Gastroesophageal sphincter (tissue), 4 donors: ENCODE measurements around the gene MYOT. TPM values are rescaled to one million over a fixed set of nuclear protein-coding genes. Genes with fewer than 3 reads are reported as not detected.

Source experiments
- ATAC-seq: fragments of 150-250 bp; one replicate; pipeline ENCODE4 v1.9.1; 2016; ENCODE audit warnings: mild to moderate bottlenecking, moderate library complexity
- H3K27ac ChIP-seq, 4 donors: fragments of 200-600 bp; sonication (generic) in 3 of 4; 1 replicate in 3 of 4; 2 replicates in 1 of 4; pipeline ENCODE4 v1.5.1; 2016 to 2019
- H3K27me3 ChIP-seq: fragments of 200-600 bp; sonication (generic); one replicate; pipeline ENCODE4 v1.5.1; 2019
- H3K36me3 ChIP-seq, 2 donors: fragments of 200-600 bp; sonication (generic); one replicate each; pipeline ENCODE4 v1.5.1; 2019; ENCODE audit warnings: control low read depth in 1 of 2
- H3K4me1 ChIP-seq, 3 donors: fragments of 200-600 bp; sonication (generic); 1 replicate in 2 of 3; 2 replicates in 1 of 3; pipeline ENCODE4 v1.5.1; 2016 to 2019; ENCODE audit warnings: control low read depth in 2 of 3
- H3K4me3 ChIP-seq, 2 donors: fragments of 200-600 bp; sonication (generic); one replicate each; pipeline ENCODE4 v1.5.1; 2019; ENCODE audit warnings: mild to moderate bottlenecking in 1 of 2, moderate library complexity in 1 of 2
- H3K9me3 ChIP-seq, 3 donors: fragments of 200-600 bp; sonication (generic); one replicate each; pipeline ENCODE4 v1.5.1; 2017 to 2019; ENCODE audit warnings: control low read depth in 2 of 3
- CTCF ChIP-seq, 4 experiments: fragments of 200-600 bp in 2 of 4; fragments of 450-650 bp in 2 of 4; sonication (generic) in 1 of 4; IDR thresholded peaks; one replicate each; pipeline ENCODE4 v1.5.1; 2017 to 2019; ENCODE audit warnings: antibody characterized with exemption in 4 of 4, mild to moderate bottlenecking in 2 of 4, moderate library complexity in 2 of 4
- EP300 ChIP-seq: sonication (generic); formaldehyde crosslinking; IDR thresholded peaks from one replicate; pipeline ENCODE4 v1.6.1; 2017; ENCODE audit warnings: antibody characterized with exemption, mild to moderate bottlenecking
- POLR2A ChIP-seq, 2 donors: fragments of 450-650 bp; IDR thresholded peaks; one replicate each; pipeline ENCODE4 v1.6.1; 2017; ENCODE audit warnings: antibody characterized with exemption in 2 of 2, mild to moderate bottlenecking in 2 of 2, moderate library complexity in 1 of 2
- POLR2AphosphoS5 ChIP-seq: sonication (generic); formaldehyde crosslinking; IDR thresholded peaks from one replicate; pipeline ENCODE4 v1.6.1; 2017; ENCODE audit warnings: antibody characterized with exemption
- WGBS, 2 donors: methylation state at CpG; one replicate each; pipeline ENCODE4 v1.1.5; 2018; ENCODE audit warnings: low coverage in 1 of 2; 5-methylcytosine and 5-hydroxymethylcytosine counted together
- total RNA-seq, 4 donors: library from RNA; depleted of rRNA; stranded (reverse); fragments of >200 nt; gene quantifications; one replicate each; pipeline ENCODE4 v1.1.0, GENCODE V29; 2016

MYOT gene, protein sequence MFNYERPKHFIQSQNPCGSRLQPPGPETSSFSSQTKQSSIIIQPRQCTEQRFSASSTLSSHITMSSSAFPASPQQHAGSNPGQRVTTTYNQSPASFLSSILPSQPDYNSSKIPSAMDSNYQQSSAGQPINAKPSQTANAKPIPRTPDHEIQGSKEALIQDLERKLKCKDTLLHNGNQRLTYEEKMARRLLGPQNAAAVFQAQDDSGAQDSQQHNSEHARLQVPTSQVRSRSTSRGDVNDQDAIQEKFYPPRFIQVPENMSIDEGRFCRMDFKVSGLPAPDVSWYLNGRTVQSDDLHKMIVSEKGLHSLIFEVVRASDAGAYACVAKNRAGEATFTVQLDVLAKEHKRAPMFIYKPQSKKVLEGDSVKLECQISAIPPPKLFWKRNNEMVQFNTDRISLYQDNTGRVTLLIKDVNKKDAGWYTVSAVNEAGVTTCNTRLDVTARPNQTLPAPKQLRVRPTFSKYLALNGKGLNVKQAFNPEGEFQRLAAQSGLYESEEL
- total RNA-seq = 10 to 100 TPM; 16.6 to 38.9 (median 32.8) TPM

GRCh38 chr5:137867664-137868063 is at the start of gene MYOT:
Gene MYOT (plus strand): TSS chr5:137867860. CDS start chr5:137870652, 2,792 bp downstream.
- no peaks in the 10 kb centered on the region for H3K9me3 ChIP-seq
- H3K36me3 ChIP-seq = no peaks in the 10 kb centered on the region
- TF ChIP-seq POLR2AphosphoS5 (no peak), CTCF (IDR thresholded peaks at IDR 0.05) (no peak), POLR2A (IDR thresholded peaks at IDR 0.05) (no peak), EP300 (no peak)
- 55 to 69% methylated on average over 2 to 3 of the region's 3 CpGs for WGBS, 2 donors
- H3K4me3 ChIP-seq = no peak within 1 kb of the TSS
- H3K27me3 ChIP-seq = no peaks in the 10 kb centered on the region
- ATAC-seq = no peak
- H3K4me1 ChIP-seq = no peaks in the 10 kb centered on the region
- no peak within 1 kb of the TSS for H3K27ac ChIP-seq

- Histone ChIP-seq H3K36me3 (no peaks in the 10 kb centered on the region), H3K9me3 (no peaks in the 10 kb centered on the region), H3K4me1 (peaks cover 0 to 20% (median 0%) of the 10 kb centered on the region in 3 donors), H3K27ac (no peak overlapping the region), H3K27me3 (no peaks in the 10 kb centered on the region), H3K4me3 (no peak overlapping the region)
- TF ChIP-seq CTCF (IDR thresholded peaks at IDR 0.05) (no peak), EP300 (no peak), POLR2A (IDR thresholded peaks at IDR 0.05) (no peak), POLR2AphosphoS5 (no peak)
- no peak for ATAC-seq
- 80 to 83% methylated on average over 1 of the region's 1 CpG for WGBS, 2 donors
Measured at GRCh38 chr5:137819766-137820165, 47.9 kb upstream of the MYOT start.

DNA sequence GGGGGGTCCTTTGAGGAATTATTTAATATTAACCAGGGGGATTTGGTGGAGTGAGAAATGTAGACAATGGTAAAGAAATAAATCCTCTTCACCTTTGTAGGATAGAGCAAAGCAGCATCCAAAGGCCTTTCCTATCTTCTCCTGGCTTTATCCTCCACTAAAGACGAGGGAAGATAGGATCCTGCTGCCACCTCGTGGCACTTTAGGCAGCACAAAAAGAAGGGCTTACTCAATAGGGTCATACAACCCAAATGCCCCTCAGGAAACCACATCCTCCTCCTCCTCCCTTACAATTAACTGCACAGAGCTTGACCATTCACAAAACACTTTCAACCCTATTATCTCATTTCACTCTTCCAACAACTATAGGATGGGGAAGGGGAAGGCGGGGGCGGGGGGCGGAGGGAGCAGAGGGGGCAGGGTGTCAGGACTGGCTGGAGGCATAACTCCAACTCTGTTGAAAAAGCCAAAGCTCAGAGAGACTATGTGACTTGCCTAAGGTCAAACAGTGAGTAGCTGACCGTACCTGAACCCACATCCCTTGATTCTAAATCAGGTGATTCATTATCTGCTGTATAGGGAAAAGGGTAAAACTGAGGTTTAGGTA is 45.4 kb upstream of the MYOT start:
- Histone ChIP-seq H3K9me3 (peaks cover 0 to 5% (median 0%) of the 10 kb centered on the region in 3 donors), H3K36me3 (no peaks in the 10 kb centered on the region), H3K27me3 (no peaks in the 10 kb centered on the region), H3K27ac (peak overlapping the region in 1 of 4 donors; percentile 3), H3K4me3 (no peak overlapping the region), H3K4me1 (peaks cover 0 to 4% (median 0%) of the 10 kb centered on the region in 3 donors)
- TF ChIP-seq EP300 (no peak), CTCF (IDR thresholded peaks at IDR 0.05) (peak; percentile 26 to 65 (median 51))
- 32 to 38% methylated on average over 2 to 3 of the region's 6 CpGs for WGBS, 2 donors
- no peak for ATAC-seq

DNA sequence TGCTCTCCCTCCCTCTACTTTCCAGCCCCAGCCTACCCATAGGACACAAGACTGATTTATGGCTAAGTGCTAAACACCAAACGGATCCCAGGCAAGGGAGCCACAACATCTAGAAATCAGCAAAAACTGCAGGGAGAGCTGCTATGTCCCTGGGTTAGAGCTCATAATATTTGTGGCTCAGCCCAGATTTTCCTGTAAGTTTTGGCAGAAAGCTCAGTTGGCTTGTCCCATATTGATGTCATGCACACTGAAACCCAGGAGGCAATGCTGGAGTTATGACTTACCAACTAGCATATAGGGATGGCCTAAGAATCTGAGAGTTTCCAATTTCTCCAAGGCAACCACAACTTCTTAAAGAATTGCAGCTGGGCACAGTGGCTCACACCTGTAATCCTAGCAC is 44.7 kb upstream of the MYOT start:
- peak overlapping the region in 1 of 4 donors; percentile 3 for H3K27ac ChIP-seq
- WGBS, 2 donors = 11% methylated on average over 1 of the region's 1 CpG; no CpG with 5 or more reads in 1 of the 2 donors
- H3K9me3 ChIP-seq = peaks cover 0 to 5% (median 0%) of the 10 kb centered on the region in 3 donors
- no peak for ATAC-seq
- TF ChIP-seq POLR2AphosphoS5 (no peak), EP300 (no peak), POLR2A (IDR thresholded peaks at IDR 0.05) (no peak), CTCF (IDR thresholded peaks at IDR 0.05) (no peak)
- peaks cover 0 to 4% (median 0%) of the 10 kb centered on the region in 3 donors for H3K4me1 ChIP-seq
- no peak overlapping the region for H3K4me3 ChIP-seq
- no peaks in the 10 kb centered on the region for H3K27me3 ChIP-seq
- no peaks in the 10 kb centered on the region for H3K36me3 ChIP-seq
